ENCODE results near the gene DHRS2. TPM values are rescaled to one million over a fixed set of nuclear protein-coding genes. Genes with fewer than 3 reads are reported as not detected.

The DHRS2 gene
- total and polyA plus RNA-seq, 2 of the 13 experiments (the other 11 are each of a cell fraction or from before 2014, with no cell fraction given), result 1,621 to 3,021 TPM

DNA sequence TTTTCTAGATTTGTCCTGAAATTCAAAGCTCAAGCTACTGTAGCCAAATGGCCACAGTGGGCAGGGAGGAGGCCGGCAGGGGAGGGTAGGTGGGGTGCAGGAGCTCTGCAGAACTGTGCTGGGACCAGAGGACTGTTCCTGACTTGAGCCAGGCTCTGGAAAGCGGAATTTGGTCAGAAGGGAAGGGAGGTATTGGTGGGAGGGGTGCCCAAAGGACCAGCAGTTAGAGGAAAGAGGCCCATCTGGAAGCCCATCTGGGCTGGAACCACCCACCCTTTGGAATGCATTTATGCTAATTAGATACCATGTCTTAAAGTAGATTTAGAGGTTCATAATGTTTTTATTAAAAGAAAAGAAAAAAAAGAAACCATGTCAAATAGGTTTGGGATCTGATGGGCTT lies 33.1 kb upstream of the DHRS2 start (continued):
- peak; percentile 21; the same call in 1 of the 2 replicates for TF ChIP-seq NR2C2 (CRISPR knock-in tag; IDR thresholded peaks at IDR 0.05; ENCODE audit: borderline replicate concordance)
- no peak for TF ChIP-seq ZBTB40 (IDR thresholded peaks at IDR 0.05)
- peak; percentile 10; the same call in 1 of the 2 replicates for TF ChIP-seq ZBTB40 (CRISPR knock-in tag; IDR thresholded peaks at IDR 0.05)
- no peak for TF ChIP-seq ZBTB2 (CRISPR knock-in tag; IDR thresholded peaks at IDR 0.05; ENCODE audit: low read depth)

All from HepG2 (cell line).